Measurements from ENCODE around the gene ARHGAP32.

The ARHGAP32 gene

DNA sequence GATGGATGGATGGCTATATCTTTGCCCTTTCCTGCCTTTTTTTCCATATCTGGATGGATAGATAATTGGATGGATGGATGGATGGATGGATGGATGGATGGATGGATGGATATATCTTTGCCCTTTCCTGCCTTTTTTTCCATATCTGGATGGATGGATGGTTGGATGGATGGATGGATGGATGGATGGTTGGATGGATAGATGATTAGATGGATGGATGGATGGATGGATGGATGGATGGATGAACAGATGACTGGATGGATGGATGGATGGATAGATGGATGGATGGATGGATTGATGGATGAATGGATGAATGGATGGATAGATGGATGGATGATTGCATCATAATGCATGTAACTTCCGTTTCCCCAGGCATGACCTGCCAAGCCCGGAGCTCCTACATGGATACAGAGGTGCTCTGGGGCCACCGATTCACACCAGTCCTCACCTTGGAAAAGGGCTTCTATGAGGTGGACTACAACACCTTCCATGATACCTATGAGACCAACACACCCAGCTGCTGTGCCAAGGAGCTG lies 276.0 kb downstream of the ARHGAP32 start:
- no peak for DNase-seq (ENCODE audit: low read depth in 2 of 3, low spot score in 1 of 3)

DNA sequence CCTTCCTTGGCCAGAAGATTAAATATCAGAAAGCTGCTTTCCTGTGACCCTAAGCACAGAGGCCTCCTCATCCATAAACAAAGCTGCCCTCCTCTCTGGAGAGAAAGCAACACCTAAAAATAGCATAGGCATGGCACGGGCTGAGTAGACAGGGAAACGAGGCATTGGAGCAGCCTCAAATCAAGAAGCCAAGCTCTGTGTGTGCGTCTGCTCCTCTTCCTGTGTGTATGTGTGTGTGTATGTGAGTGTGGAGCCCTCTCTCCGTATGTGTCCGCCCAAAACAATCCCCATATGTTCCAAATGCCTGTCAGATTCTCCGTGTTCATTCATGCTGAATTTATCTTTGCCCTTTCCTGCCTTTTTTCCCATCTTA lies 277.0 kb downstream of the ARHGAP32 start:
- DNase-seq (ENCODE audit: low read depth in 2 of 3, low spot score in 1 of 3) = no peak

Data from stimulated activated CD4-positive, alpha-beta T cell treated with anti-CD3 and anti-CD28 coated beads, Interleukin-12 subunit alpha, Interleukin-12 subunit beta, amount 100 ng/mL, for 48 hours (primary cell).